HG03342 (cell line): ENCODE data around the gene SLC6A8.

Experiments
- ATAC-seq: cut with Tn5 transposase; IDR thresholded peaks from one replicate; pipeline ENCODE4 v1.9.1; 2021; ENCODE audit warnings: mild to moderate bottlenecking, moderate library complexity; ENCODE audit not compliant: unreplicated experiment

The SLC6A8 gene

GRCh38 chrX:153648358-153649177 is 39.2 kb upstream of the SLC6A8 start:
- ATAC-seq = no peak

DNA sequence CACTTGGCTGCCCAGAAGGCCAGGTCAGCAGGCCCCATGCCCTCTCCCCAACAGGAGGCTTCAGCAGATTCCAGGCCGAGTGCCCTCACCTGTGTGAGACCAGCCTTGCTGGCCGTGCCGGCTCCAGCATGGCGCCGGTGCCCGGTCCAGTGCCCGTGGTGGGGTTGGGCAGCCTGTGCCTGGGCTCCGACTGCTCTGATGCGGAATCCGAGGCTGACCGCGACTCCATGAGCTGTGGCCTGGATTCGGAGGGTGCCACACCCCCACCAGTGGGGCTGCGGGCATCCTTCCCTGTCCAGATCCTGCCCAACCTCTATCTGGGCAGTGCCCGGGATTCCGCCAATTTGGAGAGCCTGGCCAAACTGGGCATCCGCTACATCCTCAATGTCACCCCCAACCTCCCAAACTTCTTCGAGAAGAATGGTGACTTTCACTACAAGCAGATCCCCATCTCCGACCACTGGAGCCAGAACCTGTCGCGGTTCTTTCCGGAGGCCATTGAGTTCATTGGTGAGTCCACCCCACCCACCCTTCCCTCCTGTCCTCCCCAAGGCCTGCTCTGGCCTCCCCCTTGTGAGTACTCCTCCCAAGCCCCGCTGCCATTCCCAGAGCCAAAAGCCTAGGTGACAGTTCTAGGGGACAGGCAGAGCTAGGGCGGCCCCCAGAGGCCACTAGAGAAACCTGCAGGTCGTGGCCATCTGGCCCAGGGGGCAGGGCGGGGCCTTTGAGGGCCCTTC is 38.4 kb upstream of the SLC6A8 start:
- ATAC-seq = peak; percentile 64

DNA sequence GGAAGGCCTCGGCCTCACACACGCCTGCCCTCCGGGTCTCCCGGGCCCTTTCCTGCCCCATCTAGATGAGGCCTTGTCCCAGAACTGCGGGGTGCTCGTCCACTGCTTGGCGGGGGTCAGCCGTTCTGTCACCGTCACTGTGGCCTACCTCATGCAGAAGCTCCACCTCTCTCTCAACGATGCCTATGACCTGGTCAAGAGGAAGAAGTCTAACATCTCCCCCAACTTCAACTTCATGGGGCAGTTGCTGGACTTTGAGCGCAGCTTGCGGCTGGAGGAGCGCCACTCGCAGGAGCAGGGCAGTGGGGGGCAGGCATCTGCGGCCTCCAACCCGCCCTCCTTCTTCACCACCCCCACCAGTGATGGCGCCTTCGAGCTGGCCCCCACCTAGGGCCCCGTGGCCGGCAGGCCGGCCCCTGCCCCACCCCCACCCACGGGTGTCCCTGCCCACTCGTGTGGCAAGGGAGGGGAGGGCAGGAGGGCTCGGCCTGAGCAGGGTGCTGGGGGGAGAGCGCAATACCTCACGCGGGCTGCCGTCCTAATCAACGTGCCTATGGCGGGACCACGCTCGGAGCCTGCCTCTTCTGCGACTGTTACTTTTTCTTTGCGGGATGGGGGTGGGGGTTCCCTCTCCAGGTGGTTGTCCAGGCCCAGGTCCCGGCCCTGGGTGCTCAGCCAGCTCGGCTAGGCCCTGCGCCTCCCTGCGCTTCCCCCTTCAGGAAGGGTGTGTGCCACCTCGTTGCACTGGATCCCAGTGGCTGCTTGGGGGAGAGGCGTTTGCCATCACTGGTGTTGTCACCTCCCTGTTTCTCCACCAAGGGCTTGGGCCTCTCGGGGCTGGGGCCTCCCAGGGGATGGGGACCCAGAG is 37.6 kb upstream of the SLC6A8 start:
- no peak for ATAC-seq

DNA sequence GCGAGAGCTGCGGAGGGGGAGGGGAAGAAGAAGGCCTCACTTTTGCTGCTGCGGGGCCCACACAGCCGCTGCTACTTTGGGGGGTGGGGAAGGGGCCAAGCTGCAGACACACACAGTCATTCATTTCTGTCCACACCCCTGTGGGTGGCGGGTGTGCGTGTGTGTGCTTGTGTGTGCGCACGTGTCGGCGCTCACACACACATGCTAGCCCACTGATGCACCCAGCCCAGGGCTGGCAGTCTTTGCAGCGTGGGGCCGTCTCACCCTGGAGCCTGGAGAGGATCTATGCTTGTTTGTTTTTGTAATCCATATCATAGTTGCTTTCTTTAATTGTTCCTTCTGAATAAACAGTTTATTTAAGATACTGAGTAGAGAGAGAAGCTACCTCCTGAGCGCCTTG is 36.8 kb upstream of the SLC6A8 start:
- ATAC-seq = no peak

GRCh38 chrX:153651540-153652079 is 36.1 kb upstream of the SLC6A8 start:
- ATAC-seq = no peak

DNA sequence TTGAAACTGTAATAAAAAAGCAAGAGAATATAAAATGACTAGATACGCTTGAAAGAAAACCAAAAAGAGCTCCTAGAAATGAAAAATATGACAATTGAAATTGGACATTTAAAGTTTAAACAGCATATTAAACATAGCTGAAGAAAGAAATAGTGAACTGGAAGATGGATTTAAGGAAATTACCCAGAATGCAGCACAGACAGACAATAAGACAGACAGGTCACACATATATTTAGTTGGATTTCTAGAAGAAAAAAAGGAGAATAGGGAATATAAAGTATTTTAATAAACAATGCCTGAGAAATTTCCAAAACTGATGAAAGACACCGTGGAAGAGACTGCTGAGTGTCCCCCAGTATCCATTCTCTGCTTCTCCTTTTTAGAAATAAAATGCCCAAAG is 34.2 kb upstream of the SLC6A8 start:
- no peak for ATAC-seq

GRCh38 chrX:153657161-153657560 is 30.6 kb upstream of the SLC6A8 start:
- ATAC-seq = no peak

GRCh38 chrX:153659268-153659667 is 28.5 kb upstream of the SLC6A8 start:
- ATAC-seq = no peak

GRCh38 chrX:153662266-153662665 is 25.5 kb upstream of the SLC6A8 start:
- ATAC-seq = no peak

DNA sequence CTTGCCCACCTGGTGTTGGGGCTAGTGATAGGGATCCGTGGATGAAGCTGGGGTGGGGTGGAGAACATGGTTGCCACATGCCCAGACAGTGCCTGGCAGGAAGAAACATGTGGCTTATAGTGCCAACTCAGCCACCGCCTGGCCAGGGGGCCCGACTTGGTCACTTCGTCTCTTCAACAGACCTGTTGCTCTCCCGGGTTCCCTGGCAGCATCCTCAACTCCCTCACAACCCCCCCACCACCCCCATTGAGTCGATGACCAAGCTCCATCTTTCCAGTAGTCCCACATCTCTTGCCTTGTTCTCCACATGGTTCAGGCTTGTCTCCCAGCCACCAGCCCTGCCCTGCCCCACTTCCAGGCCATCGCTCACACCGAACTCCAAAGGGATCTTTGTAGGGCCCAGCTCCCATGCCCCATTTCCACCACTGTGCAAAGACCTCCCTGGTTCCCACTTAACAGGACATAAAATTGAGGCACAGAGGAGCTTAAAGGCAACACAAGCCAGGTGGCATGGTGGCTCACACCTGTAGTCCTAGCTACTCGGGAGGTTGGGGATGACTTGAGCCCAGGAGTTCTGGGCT is 21.9 kb upstream of the SLC6A8 start:
- no peak for ATAC-seq

DNA sequence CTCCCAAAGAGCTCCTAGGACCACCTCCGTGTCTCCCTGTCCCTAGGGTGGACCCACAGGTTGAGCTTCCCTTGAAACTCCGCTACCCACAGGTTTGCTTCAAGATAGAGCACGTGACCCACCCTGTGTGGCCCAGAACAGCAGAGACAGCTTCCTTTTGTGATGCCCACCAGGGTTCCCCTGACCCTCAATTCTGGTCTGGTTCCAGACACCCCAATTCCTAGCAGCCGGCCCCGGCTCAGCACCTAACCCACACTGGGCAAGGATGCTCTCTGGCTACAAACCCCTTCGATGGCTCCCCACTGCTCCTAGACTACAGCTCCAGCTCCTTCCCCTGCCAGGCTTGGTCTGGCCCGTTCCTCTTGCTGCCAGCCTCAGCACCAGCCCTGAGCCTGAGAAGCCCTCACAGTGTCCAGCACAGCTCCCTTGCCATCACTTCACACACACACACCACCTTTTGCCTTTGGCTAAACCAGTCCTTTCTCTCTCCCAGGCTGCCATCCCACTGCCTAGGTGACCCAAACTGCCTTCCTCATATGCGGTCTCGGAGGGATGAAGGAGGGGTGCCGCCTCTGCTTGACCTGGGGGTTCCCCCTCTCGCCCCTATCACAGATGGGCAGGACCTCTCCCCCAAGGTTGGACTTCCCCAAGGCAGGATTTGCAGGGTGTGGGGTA is 20.3 kb upstream of the SLC6A8 start:
- ATAC-seq = no peak

DNA sequence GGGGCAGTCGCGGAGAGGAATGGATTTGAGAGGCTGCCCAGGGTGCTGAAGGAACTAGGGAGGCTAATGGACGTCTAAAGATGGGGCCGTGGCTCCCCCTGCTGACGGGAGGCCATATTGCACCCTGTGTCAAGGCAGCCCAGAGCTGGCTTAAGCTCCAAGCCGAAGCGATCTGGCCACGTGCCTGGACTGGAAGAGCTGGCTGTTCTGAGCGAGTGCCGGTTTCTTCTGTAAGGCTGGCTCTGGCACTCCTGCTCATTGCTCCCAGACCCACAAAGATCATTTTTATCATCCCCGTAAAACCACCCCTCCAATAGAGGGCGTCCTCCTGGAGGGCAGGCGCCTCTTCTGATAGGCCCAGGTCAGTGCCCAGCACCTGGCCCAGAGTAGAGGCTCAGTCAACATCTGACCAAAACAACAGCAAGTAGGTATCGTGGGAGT is 19.8 kb upstream of the SLC6A8 start:
- ATAC-seq = peak; percentile 66

DNA sequence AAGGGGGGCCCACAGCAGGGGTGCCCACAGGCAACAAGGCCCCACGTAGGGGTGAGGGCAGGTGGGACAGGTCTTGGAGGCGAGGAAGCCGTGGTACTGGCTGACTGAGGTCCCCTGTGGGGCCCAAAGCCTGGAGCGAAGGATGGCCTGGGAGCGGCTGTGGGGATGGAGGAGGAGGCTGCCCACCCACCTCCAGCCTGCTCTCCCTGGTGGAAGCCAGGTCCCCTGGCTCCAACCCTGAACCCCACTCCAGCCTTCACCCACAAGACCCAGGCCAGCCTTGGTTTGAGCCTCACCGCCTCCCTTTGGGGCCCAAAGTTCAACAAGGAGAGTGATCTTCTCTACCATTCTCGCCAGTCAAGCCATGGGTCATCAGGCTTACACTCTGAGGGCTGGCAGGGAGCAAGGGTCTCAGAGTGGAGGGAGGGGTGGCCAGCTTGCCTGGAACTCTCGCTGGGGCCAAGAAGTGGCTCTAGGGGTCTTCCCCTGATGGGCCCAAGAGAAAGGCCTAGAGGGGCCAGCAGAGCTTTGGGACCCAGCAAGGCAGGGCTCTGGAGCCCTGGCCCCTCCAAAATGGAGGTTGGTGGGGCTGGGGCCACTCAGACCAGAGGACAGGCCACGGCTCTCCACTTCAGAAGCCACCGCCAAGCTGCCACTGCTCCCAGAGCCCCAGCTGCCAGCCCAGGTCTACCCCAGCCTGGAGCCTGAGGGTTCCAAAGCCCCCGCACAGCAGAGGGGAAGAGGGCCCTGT is 19.1 kb upstream of the SLC6A8 start:
- ATAC-seq = no peak

DNA sequence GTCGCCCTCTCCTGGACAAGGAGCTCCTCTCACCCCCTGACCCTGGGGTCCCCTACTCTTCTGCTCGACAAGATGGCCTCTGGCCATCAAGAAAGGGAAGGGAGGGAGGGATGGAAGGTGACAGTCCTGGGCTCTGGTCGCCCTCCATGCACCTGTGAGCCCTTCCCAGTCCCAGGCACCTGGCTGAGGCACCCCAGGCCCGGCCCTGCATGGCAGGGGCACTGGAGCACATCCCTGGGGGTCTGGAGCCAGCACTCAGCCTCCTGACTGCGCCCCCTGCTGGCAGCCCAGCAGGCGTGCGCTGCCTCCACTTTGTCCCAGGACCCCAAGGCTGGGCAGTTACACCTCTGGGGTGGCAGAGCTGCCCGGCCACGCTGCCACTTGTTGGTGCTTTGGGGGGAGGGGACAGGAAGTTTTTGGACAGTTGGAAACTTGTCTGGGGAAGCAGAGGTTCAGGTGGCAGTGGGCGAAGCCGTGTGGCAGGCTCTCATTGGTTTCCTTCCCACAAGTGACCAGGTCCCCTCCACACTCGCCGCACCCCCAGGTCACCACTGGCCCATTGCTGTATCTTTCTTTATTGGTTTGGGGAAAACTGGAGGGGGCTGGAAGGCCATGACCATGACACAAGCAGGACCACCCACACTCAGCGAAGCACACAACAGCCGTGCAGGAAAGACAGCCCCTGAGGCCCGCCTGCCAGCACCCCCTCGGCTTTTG is 18.4 kb upstream of the SLC6A8 start:
- no peak for ATAC-seq

DNA sequence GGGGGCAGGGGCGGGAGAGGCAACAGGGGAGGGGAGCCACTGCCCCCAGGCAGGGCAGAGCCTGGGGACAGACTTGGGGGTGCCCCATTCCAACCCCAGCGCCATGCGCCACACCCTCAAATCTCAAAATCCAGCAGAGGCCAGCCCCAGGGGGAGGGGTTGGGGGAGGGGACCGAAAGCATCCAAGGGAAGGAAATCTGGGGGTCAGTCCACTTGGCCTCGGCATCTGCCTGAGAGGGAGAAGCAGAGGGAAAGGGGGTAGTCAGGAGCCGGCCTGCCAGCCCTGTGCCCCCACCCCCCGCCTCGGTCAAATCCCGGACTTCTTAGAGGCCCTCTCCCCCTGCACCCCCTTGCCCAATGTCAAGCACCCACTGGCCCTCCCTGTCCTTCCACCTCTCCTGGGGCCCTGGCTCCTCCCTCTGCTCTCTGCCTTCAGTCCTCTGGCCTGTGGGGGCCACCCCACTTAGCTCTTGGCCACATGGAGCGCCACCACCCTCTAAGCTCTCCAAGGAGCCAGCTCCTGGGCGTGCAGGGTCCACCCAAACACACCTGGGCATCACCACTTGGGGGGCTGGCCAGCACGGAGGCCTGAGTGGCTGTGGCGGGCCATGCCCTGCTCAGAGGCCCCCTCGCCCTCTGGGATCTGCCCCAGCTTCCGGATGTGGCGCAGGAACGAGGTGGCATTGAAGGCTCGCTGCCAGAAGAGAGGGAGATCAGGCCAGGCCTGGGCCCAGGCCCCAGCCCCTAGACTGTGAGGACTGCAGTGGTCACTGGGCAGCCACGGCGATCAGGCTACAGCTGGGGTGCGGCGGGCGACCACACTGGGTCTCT is 17.6 kb upstream of the SLC6A8 start:
- ATAC-seq = no peak

DNA sequence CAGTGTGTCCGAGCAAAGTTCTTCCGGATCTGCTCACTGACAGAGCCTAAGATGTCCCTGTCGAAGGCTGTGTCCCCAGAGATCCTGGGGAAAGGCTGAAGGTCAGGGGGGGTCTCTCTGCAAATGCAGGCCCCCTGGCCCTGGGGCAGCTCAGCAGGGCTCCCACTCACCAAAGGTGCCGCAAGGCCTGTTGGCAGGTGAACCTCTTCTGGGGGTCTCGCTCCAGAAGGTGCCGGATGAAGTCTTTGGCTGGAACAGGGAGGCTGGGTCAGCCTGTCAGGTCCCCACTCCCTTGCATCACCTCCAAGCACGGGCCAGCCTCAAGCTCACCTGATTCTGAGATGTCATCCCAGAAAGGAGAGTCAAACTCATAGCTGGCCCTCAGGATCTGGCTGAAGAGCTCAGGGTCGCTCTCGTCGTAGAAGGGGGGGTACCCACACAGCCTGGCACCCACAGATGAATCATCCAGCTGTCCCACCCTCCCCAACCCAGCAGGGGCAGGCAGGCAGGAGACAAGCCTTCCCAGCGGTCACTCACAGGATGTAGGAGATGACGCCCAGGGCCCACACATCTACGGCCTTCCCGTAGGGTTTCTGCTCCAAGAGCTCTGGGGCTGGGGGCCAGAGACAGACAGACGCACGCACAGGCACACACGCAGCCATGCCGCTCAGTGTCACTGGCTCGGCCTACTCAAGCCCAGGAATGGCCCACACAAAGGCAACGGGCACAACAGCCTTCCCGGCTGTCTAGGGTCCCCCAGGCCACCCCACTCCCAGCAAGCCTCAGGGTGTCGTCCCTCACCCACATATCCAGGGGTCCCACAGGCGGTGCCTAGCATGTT is 16.8 kb upstream of the SLC6A8 start:
- no peak for ATAC-seq
